Gastrocnemius medialis (tissue), 4 donors: ENCODE data around the gene CNDP1.

Experiments
- POLR2A ChIP-seq, 2 donors: fragments of 450-650 bp; IDR thresholded peaks; one replicate each; pipeline ENCODE4 v1.6.1; 2017; ENCODE audit warnings: antibody characterized with exemption in 2 of 2, mild to moderate bottlenecking in 2 of 2, moderate library complexity in 2 of 2
- TF ChIP-seq, protein P1 (sequence below), 5 experiments: fragments of 450-650 bp in 3 of 5; fragments of 200-600 bp in 2 of 5; sonication (generic) in 2 of 5; IDR thresholded peaks in 4 of 5; conservative IDR thresholded peaks in 1 of 5; 1 replicate in 4 of 5; 2 replicates in 1 of 5; pipeline ENCODE4 v1.5.1; 2016 to 2019; ENCODE audit warnings: antibody characterized with exemption in 5 of 5, mild to moderate bottlenecking in 3 of 5, moderate library complexity in 3 of 5

DNA sequence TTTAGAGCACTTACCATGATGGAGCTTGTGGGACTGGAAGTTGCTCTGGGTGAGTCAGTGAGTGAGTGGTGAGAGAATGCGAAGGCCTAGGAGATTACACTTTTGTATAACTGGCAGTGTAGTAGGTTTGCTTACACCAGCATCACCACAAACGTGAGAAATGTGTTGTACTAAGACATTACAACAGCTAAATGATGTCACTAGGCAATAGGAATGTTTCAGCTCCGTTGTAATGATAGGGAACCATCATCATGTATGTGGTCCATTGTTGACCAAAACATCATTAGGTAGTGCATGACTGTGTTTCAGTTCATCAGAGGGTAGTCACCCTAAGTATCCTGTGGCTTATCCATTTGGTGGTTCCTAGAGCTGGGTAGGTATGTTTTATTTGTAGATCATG is 75.2 kb downstream of the CNDP1 start:
- TF ChIP-seq POLR2A (IDR thresholded peaks at IDR 0.05) = no peak
- TF ChIP-seq, protein P1, sequence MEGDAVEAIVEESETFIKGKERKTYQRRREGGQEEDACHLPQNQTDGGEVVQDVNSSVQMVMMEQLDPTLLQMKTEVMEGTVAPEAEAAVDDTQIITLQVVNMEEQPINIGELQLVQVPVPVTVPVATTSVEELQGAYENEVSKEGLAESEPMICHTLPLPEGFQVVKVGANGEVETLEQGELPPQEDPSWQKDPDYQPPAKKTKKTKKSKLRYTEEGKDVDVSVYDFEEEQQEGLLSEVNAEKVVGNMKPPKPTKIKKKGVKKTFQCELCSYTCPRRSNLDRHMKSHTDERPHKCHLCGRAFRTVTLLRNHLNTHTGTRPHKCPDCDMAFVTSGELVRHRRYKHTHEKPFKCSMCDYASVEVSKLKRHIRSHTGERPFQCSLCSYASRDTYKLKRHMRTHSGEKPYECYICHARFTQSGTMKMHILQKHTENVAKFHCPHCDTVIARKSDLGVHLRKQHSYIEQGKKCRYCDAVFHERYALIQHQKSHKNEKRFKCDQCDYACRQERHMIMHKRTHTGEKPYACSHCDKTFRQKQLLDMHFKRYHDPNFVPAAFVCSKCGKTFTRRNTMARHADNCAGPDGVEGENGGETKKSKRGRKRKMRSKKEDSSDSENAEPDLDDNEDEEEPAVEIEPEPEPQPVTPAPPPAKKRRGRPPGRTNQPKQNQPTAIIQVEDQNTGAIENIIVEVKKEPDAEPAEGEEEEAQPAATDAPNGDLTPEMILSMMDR (IDR thresholded peaks at IDR 0.05 in 4 of 5, conservative IDR thresholded peaks at IDR 0.05 in 1 of 5) = no peak
